ENCODE measurements around the gene RPUSD1. TPM values are rescaled to one million over a fixed set of nuclear protein-coding genes. Genes with fewer than 3 reads are reported as not detected.

Gene RPUSD1
- total RNA-seq, 1 experiment from 2014 or later = 41.1 TPM

- ChIA-PET CTCF (no interaction called here), POLR2A (ENCODE audit: low non-redundant PET) (no interaction called here)
- no peaks in the 10 kb centered on the region for H3K9me3 ChIP-seq (ENCODE audit: low read depth, low read length, poor library complexity, severe bottlenecking)
- no peak overlapping the region for H3K4me3 ChIP-seq (ENCODE audit: low read depth, low read length, poor library complexity, severe bottlenecking)
- H3K27me3 ChIP-seq (replicated peaks; ENCODE audit: insufficient read depth, low read depth, low read length, poor library complexity) = peaks cover 10% of the 10 kb centered on the region
- no peak for DNase-seq (ENCODE audit: low spot score)
- no peaks in the 10 kb centered on the region for H3K4me1 ChIP-seq (ENCODE audit: insufficient read depth, low read length, poor library complexity, severe bottlenecking)
- no peak overlapping the region for H3K27ac ChIP-seq (ENCODE audit: low read depth, low read length, poor library complexity, severe bottlenecking)
- no TSS peak for BruUV-seq (replicated peaks)
- no peak for TF ChIP-seq EZH2 (IDR thresholded peaks at IDR 0.05; ENCODE audit: borderline replicate concordance, low read depth, low read length, poor library complexity, severe bottlenecking)
- TF ChIP-seq, protein P1, sequence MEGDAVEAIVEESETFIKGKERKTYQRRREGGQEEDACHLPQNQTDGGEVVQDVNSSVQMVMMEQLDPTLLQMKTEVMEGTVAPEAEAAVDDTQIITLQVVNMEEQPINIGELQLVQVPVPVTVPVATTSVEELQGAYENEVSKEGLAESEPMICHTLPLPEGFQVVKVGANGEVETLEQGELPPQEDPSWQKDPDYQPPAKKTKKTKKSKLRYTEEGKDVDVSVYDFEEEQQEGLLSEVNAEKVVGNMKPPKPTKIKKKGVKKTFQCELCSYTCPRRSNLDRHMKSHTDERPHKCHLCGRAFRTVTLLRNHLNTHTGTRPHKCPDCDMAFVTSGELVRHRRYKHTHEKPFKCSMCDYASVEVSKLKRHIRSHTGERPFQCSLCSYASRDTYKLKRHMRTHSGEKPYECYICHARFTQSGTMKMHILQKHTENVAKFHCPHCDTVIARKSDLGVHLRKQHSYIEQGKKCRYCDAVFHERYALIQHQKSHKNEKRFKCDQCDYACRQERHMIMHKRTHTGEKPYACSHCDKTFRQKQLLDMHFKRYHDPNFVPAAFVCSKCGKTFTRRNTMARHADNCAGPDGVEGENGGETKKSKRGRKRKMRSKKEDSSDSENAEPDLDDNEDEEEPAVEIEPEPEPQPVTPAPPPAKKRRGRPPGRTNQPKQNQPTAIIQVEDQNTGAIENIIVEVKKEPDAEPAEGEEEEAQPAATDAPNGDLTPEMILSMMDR (conservative IDR thresholded peaks at IDR 0.05; ENCODE audit: low read depth, low read length) = no peak
- H3K36me3 ChIP-seq (ENCODE audit: insufficient read depth, low read length, poor library complexity, severe bottlenecking) = no peaks in the 10 kb centered on the region
- intact Hi-C loops (cut with micrococcal nuclease; ENCODE audit: unreplicated experiment) = no loop called here
Measured at GRCh38 chr16:780296-780695, 7.9 kb downstream of the RPUSD1 start.

DNA sequence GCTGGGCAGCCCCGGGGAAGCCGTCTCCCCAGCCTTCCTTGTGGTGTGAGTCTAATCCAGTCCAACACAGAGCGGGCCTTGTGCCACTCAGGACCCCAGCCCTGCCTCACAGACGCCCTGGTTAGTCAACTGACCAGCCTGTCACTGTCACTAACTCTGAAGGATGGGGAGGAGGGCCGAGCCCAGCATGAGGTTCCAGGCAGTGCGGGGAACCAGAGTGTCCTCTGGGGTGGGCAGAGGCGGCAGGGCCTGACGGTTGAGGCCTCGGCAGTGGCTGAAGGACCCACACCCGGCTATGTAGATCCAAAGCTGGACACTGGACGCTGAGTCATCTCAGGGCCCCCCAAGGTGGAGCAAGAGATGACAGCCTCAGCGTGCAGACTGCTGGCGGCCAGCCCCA, 8.6 kb downstream of the RPUSD1 start:
- H3K4me1 ChIP-seq (ENCODE audit: insufficient read depth, low read length, poor library complexity, severe bottlenecking) = no peaks in the 10 kb centered on the region
- ChIA-PET CTCF (no interaction called here), POLR2A (ENCODE audit: low non-redundant PET) (no interaction called here)
- peaks cover 10% of the 10 kb centered on the region for H3K27me3 ChIP-seq (replicated peaks; ENCODE audit: insufficient read depth, low read depth, low read length, poor library complexity)
- intact Hi-C loops (cut with micrococcal nuclease; ENCODE audit: unreplicated experiment) = no loop called here
- no peaks in the 10 kb centered on the region for H3K9me3 ChIP-seq (ENCODE audit: low read depth, low read length, poor library complexity, severe bottlenecking)
- no TSS peak for BruUV-seq (replicated peaks)
- no peak for TF ChIP-seq EZH2 (IDR thresholded peaks at IDR 0.05; ENCODE audit: borderline replicate concordance, low read depth, low read length, poor library complexity, severe bottlenecking)
- TF ChIP-seq, protein P1 (conservative IDR thresholded peaks at IDR 0.05; ENCODE audit: low read depth, low read length) = no peak
- no peak overlapping the region for H3K4me3 ChIP-seq (ENCODE audit: low read depth, low read length, poor library complexity, severe bottlenecking)
- DNase-seq (ENCODE audit: low spot score) = no peak
- no peaks in the 10 kb centered on the region for H3K36me3 ChIP-seq (ENCODE audit: insufficient read depth, low read length, poor library complexity, severe bottlenecking)
- H3K27ac ChIP-seq (ENCODE audit: low read depth, low read length, poor library complexity, severe bottlenecking) = no peak overlapping the region

- no peak for TF ChIP-seq EZH2 (IDR thresholded peaks at IDR 0.05; ENCODE audit: borderline replicate concordance, low read depth, low read length, poor library complexity, severe bottlenecking)
- TF ChIP-seq, protein P1 (conservative IDR thresholded peaks at IDR 0.05; ENCODE audit: low read depth, low read length) = no peak
- Histone ChIP-seq H3K27ac (ENCODE audit: low read depth, low read length, poor library complexity, severe bottlenecking) (no peak overlapping the region), H3K4me1 (ENCODE audit: insufficient read depth, low read length, poor library complexity, severe bottlenecking) (no peaks in the 10 kb centered on the region), H3K4me3 (ENCODE audit: low read depth, low read length, poor library complexity, severe bottlenecking) (no peak overlapping the region), H3K36me3 (ENCODE audit: insufficient read depth, low read length, poor library complexity, severe bottlenecking) (no peaks in the 10 kb centered on the region), H3K27me3 (replicated peaks; ENCODE audit: insufficient read depth, low read depth, low read length, poor library complexity) (peaks cover 10% of the 10 kb centered on the region), H3K9me3 (ENCODE audit: low read depth, low read length, poor library complexity, severe bottlenecking) (no peaks in the 10 kb centered on the region)
- intact Hi-C loops (cut with micrococcal nuclease; ENCODE audit: unreplicated experiment) = no loop called here
- CTCF ChIA-PET = no interaction called here
- no peak for DNase-seq (ENCODE audit: low spot score)
- POLR2A ChIA-PET (ENCODE audit: low non-redundant PET) = no interaction called here
- no TSS peak for BruUV-seq (replicated peaks)
Measured at GRCh38 chr16:778909-779527, 9.2 kb downstream of the RPUSD1 start.

All from A673 (cell line).